Right forelimb (tissue), 1 donor: ENCODE data around the gene CROT.

Source experiments
- DNase-seq: peaks from one replicate; pipeline ENCODE4 v3.0.0-alpha.2; 2018

Gene CROT

DNA sequence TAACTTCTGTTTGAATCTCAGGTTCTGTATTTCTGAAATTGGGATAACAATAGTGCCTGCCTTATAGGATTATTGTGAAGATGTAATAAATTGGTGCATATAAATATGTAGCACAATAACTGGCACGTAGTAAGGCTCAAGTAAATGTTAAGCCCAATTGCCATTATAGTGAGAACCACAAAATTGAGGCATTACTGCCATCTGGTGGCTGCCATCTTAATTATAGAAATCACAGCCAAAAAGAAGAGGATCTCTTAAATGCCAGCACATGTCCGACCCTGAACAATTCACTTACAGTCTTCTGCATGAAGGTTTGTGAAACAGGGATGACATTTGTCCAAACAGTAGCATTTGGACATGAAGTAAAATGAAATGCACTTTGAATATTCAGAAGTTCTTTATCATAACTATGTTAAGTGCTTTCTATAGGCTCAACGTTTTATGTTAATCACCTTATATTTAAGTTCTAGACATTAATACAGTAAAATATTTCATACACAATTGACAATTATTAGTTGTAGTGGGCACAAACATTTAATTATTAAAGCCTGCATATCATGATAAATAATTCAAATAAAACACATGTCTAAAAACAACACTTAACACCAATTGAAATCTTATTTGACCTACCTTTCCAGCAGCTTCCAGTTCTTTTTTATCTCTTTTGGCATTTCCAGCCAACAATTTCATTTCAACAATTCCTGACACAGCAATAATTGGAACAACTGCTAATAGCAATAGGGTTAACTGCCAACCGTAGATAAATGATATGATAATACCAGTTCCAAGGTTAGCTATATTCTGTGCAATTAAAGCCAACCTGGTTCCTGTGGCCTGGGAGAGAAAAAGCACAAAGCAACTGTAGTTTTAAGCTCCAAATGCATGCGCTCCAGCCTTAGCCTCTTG is 71.5 kb downstream of the CROT start:
- DNase-seq: peak; percentile 56

DNA sequence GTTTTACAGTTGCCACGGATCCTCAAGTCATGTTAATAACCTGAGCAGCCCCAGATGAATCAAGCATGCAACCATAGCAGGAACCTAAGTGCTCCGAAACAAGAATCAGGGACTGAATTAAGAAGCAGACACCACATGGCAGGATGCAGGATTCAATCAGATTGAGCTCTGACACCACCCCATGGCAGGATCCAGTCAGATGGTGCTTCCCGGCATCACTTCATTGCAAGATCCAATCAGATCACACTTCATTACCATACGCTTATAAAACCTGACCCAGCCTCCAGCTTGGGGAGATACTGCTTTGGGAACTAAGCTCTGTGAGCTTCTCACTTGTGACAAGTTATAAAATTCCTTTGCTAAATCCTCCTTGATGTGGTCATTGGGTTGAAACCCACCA is 74.7 kb downstream of the CROT start:
- DNase-seq: no peak

DNA sequence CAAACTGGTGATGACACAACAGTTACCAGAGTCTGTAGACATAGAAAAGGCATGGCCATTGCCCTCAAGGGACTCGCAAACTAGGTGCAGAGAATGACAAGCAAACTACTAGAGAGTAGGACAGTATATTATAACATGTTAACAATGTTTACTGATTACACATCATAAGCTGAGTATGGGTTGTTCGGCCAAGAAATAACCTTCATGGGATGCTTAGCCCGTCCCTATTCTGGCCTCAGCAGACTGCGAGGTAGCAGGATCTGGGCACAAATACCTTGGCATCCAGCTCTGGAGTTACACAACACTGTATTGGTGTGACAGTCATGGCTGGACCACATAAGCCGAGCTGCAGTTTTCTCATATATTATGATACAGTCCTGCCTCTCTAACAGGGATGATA is 78.6 kb downstream of the CROT start:
- no peak for DNase-seq

DNA sequence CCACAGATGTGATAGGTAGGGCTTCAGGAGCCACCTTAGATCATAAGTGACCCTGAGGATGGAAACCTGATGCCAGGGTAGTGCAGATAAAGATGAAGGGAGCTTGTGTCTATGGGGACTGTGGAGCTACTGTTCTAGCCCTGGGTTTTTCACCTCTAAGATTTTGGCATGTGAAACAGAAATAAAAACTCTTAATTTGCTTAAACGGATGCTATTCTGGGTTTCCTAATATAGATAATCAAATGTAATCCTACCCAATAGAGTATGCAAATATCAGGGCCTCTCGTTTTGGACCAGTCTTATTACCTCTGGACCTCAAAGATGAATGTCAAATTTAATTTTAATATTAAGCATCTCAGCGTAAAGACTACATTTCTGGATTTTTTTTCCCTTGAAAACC is 80.7 kb downstream of the CROT start:
- no peak for DNase-seq

DNA sequence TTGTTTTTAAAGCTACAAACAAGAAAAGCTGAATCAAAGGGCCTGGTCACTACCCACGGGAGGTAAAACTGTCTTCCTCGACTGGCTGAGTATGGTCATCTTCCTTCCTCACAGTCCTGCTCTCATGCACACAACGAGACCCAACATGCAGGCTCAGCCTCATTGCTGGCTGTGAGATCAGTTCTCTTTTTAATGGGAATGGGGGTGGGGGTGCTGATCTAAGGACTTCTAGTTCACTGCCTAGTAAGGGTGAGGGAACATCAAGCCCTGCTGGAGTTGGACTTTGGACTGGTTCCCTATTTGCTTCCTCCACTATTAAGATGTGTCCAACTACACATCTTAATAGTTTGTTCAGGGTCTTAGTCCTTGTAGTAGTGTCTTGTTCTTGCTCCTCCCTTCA is 81.8 kb downstream of the CROT start:
- no peak for DNase-seq

DNA sequence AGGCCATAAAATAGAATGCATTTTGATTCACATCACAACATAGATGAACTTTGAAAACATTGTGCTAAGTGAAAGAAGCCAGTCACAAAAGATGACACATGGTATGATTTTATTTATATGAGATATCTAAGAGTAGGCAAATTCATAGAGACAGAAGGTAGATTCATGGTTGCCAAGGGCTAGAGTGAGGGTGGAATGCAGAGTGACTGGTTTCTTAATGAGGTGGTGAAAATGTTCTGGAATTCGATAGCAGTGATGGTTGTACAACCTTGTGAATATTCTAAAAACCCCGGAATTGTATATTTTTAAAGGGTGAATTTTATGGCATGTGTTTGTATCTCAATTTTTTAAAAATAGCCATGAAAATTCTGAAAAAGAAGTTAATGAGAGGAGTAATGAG is 87.1 kb downstream of the CROT start:
- no peak for DNase-seq

DNA sequence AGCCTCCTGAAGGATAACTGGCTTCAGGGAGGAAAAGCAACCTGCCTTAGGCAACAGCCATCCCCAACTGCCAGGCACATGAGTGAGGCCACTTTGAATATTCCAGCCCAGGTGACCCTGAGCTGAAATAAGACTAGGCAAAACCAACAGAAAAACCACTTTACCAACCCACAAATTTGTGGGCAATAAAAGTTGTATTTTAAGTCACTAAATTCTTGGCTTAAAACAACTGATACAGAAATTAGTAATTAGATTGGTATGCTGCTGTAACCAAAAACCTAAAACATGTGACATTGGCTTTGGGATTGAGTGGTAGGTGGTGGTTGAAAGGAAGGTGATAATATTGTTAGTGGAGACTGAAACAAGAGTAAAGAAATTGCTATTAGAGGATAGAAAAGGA is 90.1 kb downstream of the CROT start:
- no peak for DNase-seq

DNA sequence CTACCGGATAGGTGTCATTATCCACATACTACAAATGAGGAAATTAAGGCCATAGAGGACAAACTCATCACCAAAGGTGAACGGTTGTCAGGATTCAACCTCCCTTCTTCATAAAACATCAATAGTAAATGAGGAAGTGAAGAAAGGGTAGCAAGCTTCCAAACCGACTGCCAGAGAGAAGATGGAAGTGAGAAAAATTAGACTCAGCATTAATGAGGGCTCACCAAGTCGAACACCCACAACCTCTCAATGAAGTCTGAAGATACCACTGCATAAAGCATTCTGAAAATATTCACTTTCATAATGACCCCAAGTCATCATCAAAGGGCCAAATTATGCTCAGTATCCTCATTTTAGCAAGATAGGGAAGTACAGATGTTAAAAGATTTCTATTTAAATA is 100.4 kb downstream of the CROT start:
- no peak for DNase-seq

DNA sequence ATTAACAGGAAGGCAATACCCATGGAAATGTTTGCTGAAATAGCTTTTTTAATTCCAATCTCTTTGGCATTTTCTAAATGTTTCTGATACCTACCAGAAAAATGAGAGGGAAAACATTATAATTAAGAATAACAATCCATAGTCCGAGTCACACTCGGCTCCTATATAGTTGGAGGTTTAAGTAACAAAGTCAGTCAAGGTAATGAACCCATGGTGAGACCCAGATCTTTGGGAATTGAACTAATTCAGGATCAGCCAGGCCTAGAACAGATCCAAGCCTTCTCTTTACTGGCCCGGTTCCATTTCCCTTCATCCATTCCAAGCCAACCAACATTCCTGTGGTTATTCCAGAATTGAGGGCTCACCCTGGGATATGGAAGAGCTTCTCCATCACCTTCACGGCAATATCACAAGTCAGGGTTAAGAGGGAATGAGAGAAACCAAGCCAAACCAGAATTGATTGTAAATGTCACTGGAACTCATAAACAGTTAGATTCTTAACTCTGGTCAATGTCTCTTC is 101.7 kb downstream of the CROT start:
- DNase-seq: no peak

DNA sequence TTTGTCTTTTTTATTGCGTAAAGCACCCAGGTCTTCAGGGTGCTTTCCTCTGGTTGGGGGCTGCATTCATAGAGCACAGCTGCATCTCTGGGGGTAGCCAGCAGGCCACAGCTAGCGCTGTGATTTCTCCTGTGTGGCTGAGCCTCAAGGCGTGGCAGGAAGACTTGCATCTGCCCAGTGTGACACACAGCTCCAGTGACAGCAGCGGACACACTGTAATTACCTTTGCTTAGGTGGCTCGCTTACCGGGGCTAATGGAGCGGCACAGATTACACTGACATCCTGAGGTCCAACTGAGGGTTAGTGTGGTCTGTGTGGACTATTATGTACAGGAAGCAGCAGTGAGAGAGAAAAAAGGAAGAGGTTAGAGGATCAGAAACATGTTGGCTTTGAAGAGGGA is 102.9 kb downstream of the CROT start:
- DNase-seq: no peak
